Adrenal gland (tissue), 12 donors: ENCODE data around the gene CALML5. TPM values are rescaled to one million over a fixed set of nuclear protein-coding genes. Genes with fewer than 3 reads are reported as not detected.

Experiments used
- DNase-seq, 7 donors: peaks; one replicate each; pipeline ENCODE4 v3.0.0-alpha.2; 2019 to 2020
- H3K27ac ChIP-seq, 5 donors: fragments of 200-600 bp; sonication (generic) in 4 of 5; 1 replicate in 3 of 5; 2 replicates in 2 of 5; pipeline versions ENCODE4 v1.5.1 to v1.8.0; 2016 to 2020; ENCODE audit warnings: mild to moderate bottlenecking in 1 of 5
- H3K27me3 ChIP-seq: fragments of 200-600 bp; 2 replicates; pipeline ENCODE4 v1.8.0; 2021
- H3K36me3 ChIP-seq, 2 donors: fragments of 200-600 bp; replicated peaks in 1 of 2; 1 replicate in 1 of 2; 2 replicates in 1 of 2; pipeline versions ENCODE4 v1.5.1 to v1.8.0; 2018 to 2022
- H3K4me1 ChIP-seq, 2 donors: fragments of 200-600 bp; replicated peaks in 1 of 2; 1 replicate in 1 of 2; 2 replicates in 1 of 2; pipeline versions ENCODE4 v1.5.1 to v1.8.0; 2018 to 2021
- H3K4me3 ChIP-seq, 4 donors: fragments of 200-600 bp; sonication (generic) in 3 of 4; one replicate each; pipeline ENCODE4 v1.5.1; 2016 to 2018
- H3K9me3 ChIP-seq, 3 donors: fragments of 200-600 bp; sonication (generic) in 1 of 3; replicated peaks in 1 of 3; 1 replicate in 2 of 3; 2 replicates in 1 of 3; pipeline versions ENCODE4 v1.5.1 to v1.8.0; 2016 to 2021
- CTCF ChIP-seq, 6 experiments: fragments of 450-650 bp in 4 of 6; fragments of 200-600 bp in 2 of 6; sonication (generic) in 1 of 6; IDR thresholded peaks; 1 replicate in 5 of 6; 2 replicates in 1 of 6; pipeline versions ENCODE4 v1.5.1 to v1.8.0; 2016 to 2021; ENCODE audit warnings: antibody characterized with exemption in 6 of 6, mild to moderate bottlenecking in 2 of 6, moderate library complexity in 1 of 6
- POLR2A ChIP-seq, 2 donors: fragments of 450-650 bp; IDR thresholded peaks; one replicate each; pipeline ENCODE4 v1.6.1; 2017; ENCODE audit warnings: antibody characterized with exemption in 2 of 2, mild to moderate bottlenecking in 2 of 2, moderate library complexity in 1 of 2
- WGBS, 4 donors: extraction: QIAGEN DNeasy Blood & Tissue Kit in 2 of 4; methylation state at CpG; one replicate each; pipeline versions ENCODE4 v1.1.5 to v1.1.7; 2013 to 2017; 5-methylcytosine and 5-hydroxymethylcytosine counted together
- intact Hi-C, 2 donors: fragments of 100-400 bp; cut with DNase I; formaldehyde crosslinking; loops; one replicate each; pipeline versions ENCODE4 v1.14.1 to v1.15.0; 2022 to 2023
- polyA plus RNA-seq, 3 donors: library from polyadenylated mRNA; stranded (reverse); fragments of 200-250 nt in 2 of 3; fragments of 350-450 nt in 1 of 3; fragmentation: Illumina TruSeq in 1 of 3; extraction: RNeasy Lipid Tissue Mini Kit (QIAGEN cat#74804) in 1 of 3; gene quantifications; one replicate each; pipeline ENCODE4 v1.2.3, GENCODE V29; 2013 to 2014
- total RNA-seq, 9 donors: library from RNA; depleted of rRNA in 4 of 9; stranded (reverse); fragments of >200 nt in 4 of 9; fragments of 120-200 nt in 1 of 9; fragmentation: NEBNext Ultra II Directional in 1 of 9; extraction: Animal tissue kit (Norgen Biotek cat#: 25700) in 1 of 9; gene quantifications; one replicate each; pipeline versions ENCODE4 v1.1.0 to v1.2.4, GENCODE V29; 2013 to 2023
- donor health status: healthy with polysubstance abuse.
- donor health status: Bipolar disorder and iron deficiency.
- donor health status: DM: yes; HTN: yes; CAD: no.
- donor health status: DM: no; HTN: no; CAD: no.
- donor health status: DM: no; HTN: no; CAD: no.
- donor health status: DM: yes; HTN: yes; CAD: no.

CALML5 gene
- total and polyA plus RNA-seq, 12 donors: not detected

- intact Hi-C loops: no loop called here
- DNase-seq: no peak
- TF ChIP-seq POLR2A (IDR thresholded peaks at IDR 0.05) (no peak), CTCF (IDR thresholded peaks at IDR 0.05) (no peak)
- Histone ChIP-seq H3K27me3 (no peaks in the 10 kb centered on the region), H3K4me3 (no peak overlapping the region), H3K9me3 (no peaks in the 10 kb centered on the region), H3K36me3 (no peaks in the 10 kb centered on the region), H3K4me1 (no peaks in the 10 kb centered on the region), H3K27ac (no peak overlapping the region)
- WGBS, 4 donors: 70 to 95% (median 85%) methylated on average over 3 of the region's 3 CpGs
Observed at GRCh38 chr10:5503477-5503835, 4.1 kb upstream of the CALML5 start.

GRCh38 chr10:5502571-5503476 is 3.5 kb upstream of the CALML5 start:
- DNase-seq: no peak
- Histone ChIP-seq H3K27ac (no peak overlapping the region), H3K27me3 (no peaks in the 10 kb centered on the region), H3K4me1 (no peaks in the 10 kb centered on the region), H3K4me3 (no peak overlapping the region), H3K36me3 (no peaks in the 10 kb centered on the region), H3K9me3 (no peaks in the 10 kb centered on the region)
- no peak for TF ChIP-seq POLR2A (IDR thresholded peaks at IDR 0.05)
- no peak for TF ChIP-seq CTCF (IDR thresholded peaks at IDR 0.05)
- 64 to 73% (median 68%) methylated on average over 8 to 14 of the region's 14 CpGs for WGBS, 4 donors
- intact Hi-C loops: no loop called here

DNA sequence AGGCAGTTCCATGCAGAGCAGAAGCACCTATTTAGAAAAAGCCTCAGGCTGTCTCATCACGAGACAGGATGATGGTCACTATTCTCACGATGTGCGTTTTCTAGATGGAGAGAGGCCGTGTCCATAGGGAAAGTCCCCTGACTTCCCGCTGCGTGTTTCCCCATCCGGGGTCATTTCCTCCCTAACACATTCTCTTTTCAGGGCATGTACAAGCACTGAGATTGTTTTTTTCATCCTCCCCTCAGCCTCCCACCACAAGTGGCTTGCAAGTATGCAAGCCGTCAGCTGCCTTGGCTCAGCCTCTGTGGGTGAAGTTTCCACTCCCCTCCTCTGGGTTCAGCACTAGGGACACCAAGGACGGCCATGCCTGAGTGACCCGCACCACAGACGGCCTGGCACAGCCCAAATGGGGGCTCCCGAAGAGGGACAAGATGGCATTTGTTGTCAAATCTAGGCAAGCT is 2.7 kb upstream of the CALML5 start:
- Histone ChIP-seq H3K27ac (no peak overlapping the region), H3K9me3 (no peaks in the 10 kb centered on the region), H3K4me1 (no peaks in the 10 kb centered on the region), H3K36me3 (no peaks in the 10 kb centered on the region), H3K4me3 (no peak overlapping the region), H3K27me3 (no peaks in the 10 kb centered on the region)
- intact Hi-C loops: no loop called here
- DNase-seq: no peak
- WGBS, 4 donors: 58 to 70% (median 66%) methylated on average over 10 to 12 of the region's 12 CpGs
- TF ChIP-seq CTCF (IDR thresholded peaks at IDR 0.05) (no peak), POLR2A (IDR thresholded peaks at IDR 0.05) (no peak)

GRCh38 chr10:5500910-5501309 is 1.5 kb upstream of the CALML5 start:
- 63 to 70% (median 69%) methylated on average over 4 to 5 of the region's 5 CpGs for WGBS, 4 donors
- Histone ChIP-seq H3K27me3 (no peaks in the 10 kb centered on the region), H3K9me3 (no peaks in the 10 kb centered on the region), H3K4me1 (no peaks in the 10 kb centered on the region), H3K4me3 (no peak overlapping the region), H3K27ac (no peak overlapping the region), H3K36me3 (no peaks in the 10 kb centered on the region)
- intact Hi-C loops: no loop called here
- TF ChIP-seq CTCF (IDR thresholded peaks at IDR 0.05) (no peak), POLR2A (IDR thresholded peaks at IDR 0.05) (no peak)
- DNase-seq: no peak
